GM19395 (cell line): Measurements from ENCODE around the gene TMEM218.

ENCODE experiments used
- ATAC-seq: cut with Tn5 transposase; IDR thresholded peaks from one replicate; pipeline ENCODE4 v1.9.1; 2021; ENCODE audit warnings: mild to moderate bottlenecking, moderate library complexity; ENCODE audit not compliant: unreplicated experiment

The TMEM218 gene

GRCh38 chr11:125129316-125129993 is 18.0 kb upstream of the TMEM218 start:
- ATAC-seq, result no peak

- ATAC-seq, result no peak
Measured at GRCh38 chr11:125128450-125128849, 17.0 kb upstream of the TMEM218 start.

GRCh38 chr11:125124618-125124992 is 13.2 kb upstream of the TMEM218 start:
- ATAC-seq, result no peak

DNA sequence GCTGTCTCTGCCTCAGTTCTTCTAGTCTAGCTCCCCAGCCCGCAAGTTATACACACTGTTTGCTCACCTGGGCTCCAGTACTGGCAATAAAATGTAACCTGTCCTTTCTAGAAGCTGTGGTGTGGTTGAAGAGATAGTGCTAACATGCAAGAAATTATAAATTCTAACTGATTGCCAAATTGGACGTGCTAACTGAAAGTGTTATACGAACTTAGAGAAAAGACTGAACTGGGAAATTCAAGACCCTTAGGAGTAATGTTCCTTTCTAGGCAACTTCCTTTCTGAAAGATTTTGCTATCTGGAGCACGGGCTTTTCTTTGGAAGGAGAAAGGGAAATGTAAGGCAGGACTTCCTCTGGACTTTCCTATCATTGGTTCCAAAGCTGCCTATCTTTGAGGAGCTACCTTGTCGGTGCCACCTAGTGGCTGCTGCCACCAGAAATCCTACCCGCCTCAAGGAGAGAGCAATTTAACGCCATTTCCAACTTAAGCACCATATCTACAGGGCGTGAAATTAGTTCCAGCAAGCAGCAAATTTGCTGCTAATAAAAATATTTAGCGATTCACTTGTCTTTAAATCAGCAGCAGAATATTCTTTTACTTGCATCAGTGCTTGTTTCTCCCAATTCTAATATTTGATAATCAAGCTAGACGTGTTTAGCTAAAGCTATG is 12.7 kb upstream of the TMEM218 start:
- ATAC-seq, result peak; percentile 90

DNA sequence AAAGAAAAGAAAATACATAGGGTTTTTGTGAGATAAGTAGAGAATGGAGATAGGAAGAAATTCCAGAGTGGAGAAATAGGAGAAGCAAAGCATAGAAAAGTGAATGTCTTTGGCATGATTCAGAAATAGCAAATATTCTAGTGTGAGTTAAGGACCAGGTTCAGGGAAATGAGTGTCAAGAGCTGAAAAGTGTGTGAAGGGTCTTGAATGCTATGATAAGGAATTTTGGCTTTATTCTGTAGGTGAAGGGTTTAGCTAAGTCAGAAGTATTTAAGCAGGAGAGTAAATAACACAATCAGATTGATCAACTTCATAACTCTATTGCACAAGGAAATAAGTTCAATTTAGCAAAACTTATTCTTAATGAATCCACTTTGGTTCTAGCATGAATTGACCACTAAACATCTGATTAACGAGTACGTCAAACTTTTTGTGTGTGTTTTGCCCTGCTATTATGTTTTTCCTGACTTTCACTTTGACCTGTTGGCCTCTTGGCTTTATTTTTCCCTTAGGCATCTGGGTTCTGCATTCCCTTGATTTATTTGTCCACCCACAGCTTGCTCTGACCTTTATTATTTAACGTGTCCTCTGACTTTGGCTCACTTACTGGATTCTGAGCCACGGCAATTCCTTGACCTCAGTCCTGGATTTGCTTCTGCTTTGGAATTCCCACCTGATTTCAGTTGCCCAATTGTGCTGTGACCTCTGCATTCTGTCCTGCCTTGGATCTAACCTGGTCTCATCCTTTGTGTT is 11.9 kb upstream of the TMEM218 start:
- ATAC-seq, result no peak

- ATAC-seq, result no peak
Measured at GRCh38 chr11:125117429-125117828, 6.0 kb upstream of the TMEM218 start.

- ATAC-seq, result no peak
Measured at GRCh38 chr11:125114518-125114917, 3.1 kb upstream of the TMEM218 start.

- no peak for ATAC-seq
Measured at GRCh38 chr11:125112208-125112604, 780 bp upstream of the TMEM218 start.

- ATAC-seq, result no peak
Measured at GRCh38 chr11:125111001-125111342, 454 bp downstream of the TMEM218 start.

- no peak for ATAC-seq
Measured at GRCh38 chr11:125110506-125110905, 920 bp downstream of the TMEM218 start.

GRCh38 chr11:125108469-125108868 is 3.0 kb downstream of the TMEM218 start:
- no peak for ATAC-seq

- ATAC-seq, result no peak
Measured at GRCh38 chr11:125105926-125106325, 5.5 kb downstream of the TMEM218 start.

DNA sequence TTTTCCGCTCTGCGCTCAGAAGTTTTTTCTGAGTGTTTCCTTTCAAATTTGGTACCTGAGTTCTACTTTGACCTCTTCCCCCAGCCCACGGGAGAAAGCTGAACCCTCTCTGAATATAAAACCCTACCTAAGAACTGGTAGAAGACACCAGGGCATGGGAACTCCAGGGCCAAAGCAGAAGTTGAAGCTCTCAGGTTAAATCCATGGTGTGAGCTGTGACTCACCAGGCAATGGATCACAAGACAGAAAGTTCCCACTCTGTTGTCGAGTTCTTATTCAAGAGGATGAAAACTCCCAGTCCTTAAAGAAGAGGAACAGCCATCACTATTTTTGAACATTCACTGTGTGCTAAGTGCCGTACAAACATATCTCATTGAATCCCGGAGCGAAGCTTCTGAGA is 8.9 kb downstream of the TMEM218 start:
- no peak for ATAC-seq

GRCh38 chr11:125102025-125102424 is 9.4 kb downstream of the TMEM218 start:
- no peak for ATAC-seq

DNA sequence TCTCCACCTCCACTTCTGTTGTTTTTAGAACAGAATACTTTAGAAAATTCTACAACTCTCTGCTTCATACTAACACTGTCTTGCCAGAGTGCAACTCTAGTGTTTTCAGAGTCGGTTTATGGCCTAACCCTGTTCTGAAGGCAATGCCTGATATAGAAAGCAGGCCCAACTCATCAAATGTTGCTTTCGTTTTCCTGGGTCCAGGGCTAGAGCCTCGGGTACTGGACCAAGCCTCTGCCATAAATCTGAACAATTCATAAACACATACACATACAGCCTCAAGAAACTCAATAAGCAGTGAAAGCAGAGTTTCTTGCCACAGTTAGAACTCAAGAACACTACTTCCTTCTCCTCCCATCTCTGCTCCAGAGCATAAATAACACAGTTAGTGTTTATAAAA is 9.8 kb downstream of the TMEM218 start:
- ATAC-seq, result no peak

- ATAC-seq, result no peak
Measured at GRCh38 chr11:125100136-125100535, 11.3 kb downstream of the TMEM218 start.

DNA sequence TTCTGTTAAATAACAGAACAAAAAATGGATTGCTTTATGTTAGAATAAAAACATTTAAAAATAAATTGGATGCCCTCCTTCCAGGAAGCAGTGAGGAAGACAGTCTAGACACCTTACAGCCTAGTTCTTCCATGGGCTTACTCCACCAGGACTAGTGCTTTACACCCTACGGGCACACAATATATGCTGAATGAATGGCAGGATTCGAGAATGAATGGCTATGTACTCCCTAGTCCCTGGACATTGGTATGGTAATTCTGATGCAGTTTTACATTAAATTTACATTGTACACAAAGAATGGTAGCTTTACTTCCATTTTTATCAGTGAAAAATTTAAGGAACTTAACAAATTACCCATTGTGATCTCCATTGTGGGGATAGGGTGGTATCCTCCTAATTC is 16.7 kb downstream of the TMEM218 start:
- ATAC-seq, result no peak

DNA sequence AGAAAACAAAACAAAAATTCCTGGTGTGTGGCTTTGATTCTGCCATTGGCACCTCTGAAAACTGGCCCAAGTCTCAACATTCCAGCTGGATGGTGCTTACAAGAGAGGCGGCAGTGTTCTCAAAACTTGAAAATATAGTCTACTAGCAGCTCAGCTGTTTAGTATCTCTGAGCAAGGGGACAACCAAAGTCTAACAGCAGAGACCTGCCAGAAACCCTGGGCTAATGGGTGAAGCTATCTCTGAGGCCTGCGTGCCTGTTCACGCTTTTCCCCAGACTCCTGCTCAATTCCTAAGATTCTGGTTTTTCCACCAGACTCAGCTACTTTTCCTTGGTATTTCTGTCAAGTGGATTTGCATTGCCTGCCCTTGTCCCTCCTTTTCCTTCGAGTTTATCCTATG is 17.9 kb downstream of the TMEM218 start:
- no peak for ATAC-seq

- no peak for ATAC-seq
Measured at GRCh38 chr11:125092669-125093068, 18.8 kb downstream of the TMEM218 start.

GRCh38 chr11:125091877-125092664 is 19.4 kb downstream of the TMEM218 start:
- no peak for ATAC-seq

GRCh38 chr11:125091247-125091876 is 20.1 kb downstream of the TMEM218 start:
- no peak for ATAC-seq
